ENCODE results near the gene ACBD4. TPM values are rescaled to one million over a fixed set of nuclear protein-coding genes. Genes with fewer than 3 reads are reported as not detected.

The ACBD4 gene
- total and polyA plus RNA-seq, 2 of the 4 experiments (the other 2 are of a cell fraction) = 2.3 to 5.7 TPM

DNA sequence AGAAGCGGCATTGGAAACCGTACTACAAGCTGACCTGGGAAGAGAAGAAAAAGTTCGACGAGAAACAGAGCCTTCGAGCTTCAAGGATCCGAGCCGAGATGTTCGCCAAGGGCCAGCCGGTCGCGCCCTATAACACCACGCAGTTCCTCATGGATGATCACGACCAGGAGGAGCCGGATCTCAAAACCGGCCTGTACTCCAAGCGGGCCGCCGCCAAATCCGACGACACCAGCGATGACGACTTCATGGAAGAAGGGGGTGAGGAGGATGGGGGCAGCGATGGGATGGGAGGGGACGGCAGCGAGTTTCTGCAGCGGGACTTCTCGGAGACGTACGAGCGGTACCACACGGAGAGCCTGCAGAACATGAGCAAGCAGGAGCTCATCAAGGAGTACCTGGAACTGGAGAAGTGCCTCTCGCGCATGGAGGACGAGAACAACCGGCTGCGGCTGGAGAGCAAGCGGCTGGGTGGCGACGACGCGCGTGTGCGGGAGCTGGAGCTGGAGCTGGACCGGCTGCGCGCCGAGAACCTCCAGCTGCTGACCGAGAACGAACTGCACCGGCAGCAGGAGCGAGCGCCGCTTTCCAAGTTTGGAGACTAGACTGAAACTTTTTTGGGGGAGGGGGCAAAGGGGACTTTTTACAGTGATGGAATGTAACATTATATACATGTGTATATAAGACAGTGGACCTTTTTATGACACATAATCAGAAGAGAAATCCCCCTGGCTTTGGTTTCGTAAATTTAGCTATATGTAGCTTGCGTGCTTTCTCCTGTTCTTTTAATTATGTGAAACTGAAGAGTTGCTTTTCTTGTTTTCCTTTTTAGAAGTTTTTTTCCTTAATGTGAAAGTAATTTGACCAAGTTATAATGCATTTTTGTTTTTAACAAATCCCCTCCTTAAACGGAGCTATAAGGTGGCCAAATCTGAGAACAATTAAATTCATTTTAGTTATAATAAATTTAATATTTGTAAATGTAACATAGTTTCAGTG is 14.5 kb downstream of the ACBD4 start (continued):
- no peak for TF ChIP-seq RFX5 (IDR thresholded peaks at IDR 0.05; ENCODE audit: low read depth, low read length)
- TF ChIP-seq POLR2A (IDR thresholded peaks at IDR 0.05; ENCODE audit: low read depth, low read length) = no peak
- TF ChIP-seq MXI1 (IDR thresholded peaks at IDR 0.05; ENCODE audit: borderline replicate concordance, low read depth, low read length) = no peak; the same call in 1 of the 2 replicates
- TF ChIP-seq RCOR1 (IDR thresholded peaks at IDR 0.05; ENCODE audit: insufficient replicate concordance, low read length) = no peak

Data from IMR-90 (cell line).